RCC 7860 (cell line): Measurements from ENCODE around the gene CISD1.

Experiments used
- DNase-seq: peaks from one replicate; pipeline ENCODE4 v3.0.0-alpha.2; 2015; ENCODE audit warnings: low spot score
- FAIRE-seq: peaks from 2 replicates; lab custom pipeline; 2012; peaks lifted over from hg19 to GRCh38; lab: Jason Lieb, UNC

The CISD1 gene

GRCh38 chr10:58304099-58304633 lies 35.2 kb downstream of the CISD1 start:
- FAIRE-seq (no peak), DNase-seq (no peak)

GRCh38 chr10:58305821-58306220 lies 36.9 kb downstream of the CISD1 start:
- no peak for FAIRE-seq
- no peak for DNase-seq

- DNase-seq (no peak), FAIRE-seq (no peak)
These were observed 38.7 kb downstream of the CISD1 start for GRCh38 chr10:58307676-58308075.

DNA sequence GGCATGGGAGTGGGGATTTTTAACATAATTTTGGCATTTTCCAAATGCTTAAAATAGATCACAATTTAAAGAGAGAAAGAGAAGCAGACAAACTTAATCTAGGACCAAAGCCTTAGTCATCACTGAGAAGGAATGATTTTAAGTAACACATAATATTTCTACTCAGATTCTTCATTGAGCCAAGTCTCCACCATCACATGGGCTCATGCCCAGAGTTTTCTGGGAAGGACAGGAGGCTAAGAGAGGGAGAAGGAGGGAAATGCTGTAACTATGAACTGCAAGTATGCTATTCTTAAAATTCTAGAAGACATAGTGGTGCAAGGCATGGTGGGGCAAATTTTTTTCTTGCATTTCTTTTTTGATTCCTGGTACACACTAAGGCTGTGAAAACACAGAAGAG lies 42.1 kb downstream of the CISD1 start:
- DNase-seq (no peak), FAIRE-seq (no peak)

- DNase-seq: no peak
- peak; percentile 41 for FAIRE-seq
These were observed 47.9 kb downstream of the CISD1 start for GRCh38 chr10:58316874-58317273.

DNA sequence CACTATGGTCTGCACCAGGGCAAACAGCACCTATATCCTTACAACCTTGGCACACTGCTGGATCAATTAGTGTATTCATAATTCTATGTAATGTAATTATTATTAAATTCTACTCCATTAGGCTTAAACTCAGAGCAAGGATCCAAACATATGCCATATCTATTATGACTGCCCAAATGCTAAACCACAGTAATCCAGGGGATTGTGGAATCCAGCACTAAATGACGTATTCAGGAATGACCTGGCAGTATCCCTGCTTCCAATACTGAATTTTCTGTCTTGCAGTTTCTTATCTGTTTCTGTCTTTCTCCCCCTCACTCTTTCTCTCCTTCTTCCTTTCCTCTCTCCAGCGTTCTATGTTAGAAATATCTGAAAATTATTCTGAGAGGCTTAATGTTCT lies 49.4 kb downstream of the CISD1 start:
- FAIRE-seq (no peak), DNase-seq (no peak)

DNA sequence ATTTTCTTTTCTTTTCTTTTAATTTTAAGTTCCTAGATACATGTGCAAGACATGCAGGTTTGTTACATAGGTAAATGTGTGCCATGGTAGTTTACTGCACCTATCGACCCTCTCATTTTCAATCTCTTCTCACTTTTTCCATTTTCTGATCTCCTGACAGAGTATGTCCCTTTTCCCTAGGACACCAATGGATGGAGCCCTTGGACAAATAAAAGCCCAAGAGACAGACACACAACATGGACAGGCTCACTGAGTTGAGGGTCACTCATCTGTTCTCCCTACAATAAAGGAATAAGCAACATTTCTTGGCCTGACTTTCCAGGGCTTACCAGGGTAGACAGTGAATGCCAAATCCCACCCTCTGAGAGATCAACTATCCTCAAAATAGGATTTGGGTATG lies 50.6 kb downstream of the CISD1 start:
- DNase-seq: no peak
- FAIRE-seq: no peak

- DNase-seq (no peak), FAIRE-seq (no peak)
These were observed 51.5 kb downstream of the CISD1 start for GRCh38 chr10:58320351-58321049.

GRCh38 chr10:58322072-58322834 lies 53.3 kb downstream of the CISD1 start:
- FAIRE-seq: no peak
- no peak for DNase-seq

DNA sequence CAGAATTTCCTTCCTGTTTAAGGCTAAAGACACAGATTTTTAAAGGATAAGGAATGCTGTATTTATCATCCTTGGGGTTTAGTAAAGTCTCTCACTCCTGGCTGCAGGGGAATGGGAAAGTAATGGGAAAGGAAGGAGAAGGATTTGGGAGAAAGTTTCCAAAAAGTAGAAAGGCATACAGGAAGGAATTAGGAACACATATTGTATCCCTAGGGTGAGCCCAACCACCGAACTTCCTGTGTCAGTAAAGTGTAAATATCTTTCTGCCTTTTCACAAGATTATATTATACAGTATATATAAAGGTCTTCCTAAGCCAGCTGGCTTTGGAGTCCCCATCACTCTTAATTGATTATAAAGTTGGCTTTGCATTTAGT lies 53.9 kb downstream of the CISD1 start:
- DNase-seq (no peak), FAIRE-seq (no peak)

GRCh38 chr10:58326967-58327381 lies 58.0 kb downstream of the CISD1 start:
- DNase-seq (no peak), FAIRE-seq (no peak)

- FAIRE-seq (no peak), DNase-seq (no peak)
These were observed 59.3 kb downstream of the CISD1 start for GRCh38 chr10:58328233-58328632.

GRCh38 chr10:58330431-58330830 lies 61.5 kb downstream of the CISD1 start:
- FAIRE-seq: no peak
- DNase-seq: no peak

DNA sequence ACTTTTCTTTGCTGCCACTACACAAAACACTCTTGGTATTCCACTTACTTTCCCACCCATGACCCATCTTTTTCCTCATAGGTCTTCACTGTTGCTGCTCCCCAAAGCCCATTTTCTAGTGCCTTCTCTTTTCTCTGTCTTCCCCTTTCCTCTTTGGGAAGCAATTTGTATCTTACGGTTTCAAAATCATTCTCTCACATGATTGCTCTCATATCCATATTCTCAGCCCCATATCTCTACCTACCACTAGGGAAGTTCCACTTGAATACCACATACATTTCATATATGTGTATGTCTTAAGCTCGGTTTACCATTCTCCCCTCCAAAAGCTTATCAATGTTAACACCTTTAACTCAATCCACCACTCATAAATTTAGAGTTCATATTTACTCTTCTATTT lies 62.7 kb downstream of the CISD1 start:
- FAIRE-seq (no peak), DNase-seq (no peak)

GRCh38 chr10:58334817-58335305 lies 65.9 kb downstream of the CISD1 start, which contains the start of gene UBE2D1:
UBE2D1 (plus strand) TSS chr10:58335006; CDS start chr10:58335202, 196 bp downstream.
- FAIRE-seq: no peak

DNA sequence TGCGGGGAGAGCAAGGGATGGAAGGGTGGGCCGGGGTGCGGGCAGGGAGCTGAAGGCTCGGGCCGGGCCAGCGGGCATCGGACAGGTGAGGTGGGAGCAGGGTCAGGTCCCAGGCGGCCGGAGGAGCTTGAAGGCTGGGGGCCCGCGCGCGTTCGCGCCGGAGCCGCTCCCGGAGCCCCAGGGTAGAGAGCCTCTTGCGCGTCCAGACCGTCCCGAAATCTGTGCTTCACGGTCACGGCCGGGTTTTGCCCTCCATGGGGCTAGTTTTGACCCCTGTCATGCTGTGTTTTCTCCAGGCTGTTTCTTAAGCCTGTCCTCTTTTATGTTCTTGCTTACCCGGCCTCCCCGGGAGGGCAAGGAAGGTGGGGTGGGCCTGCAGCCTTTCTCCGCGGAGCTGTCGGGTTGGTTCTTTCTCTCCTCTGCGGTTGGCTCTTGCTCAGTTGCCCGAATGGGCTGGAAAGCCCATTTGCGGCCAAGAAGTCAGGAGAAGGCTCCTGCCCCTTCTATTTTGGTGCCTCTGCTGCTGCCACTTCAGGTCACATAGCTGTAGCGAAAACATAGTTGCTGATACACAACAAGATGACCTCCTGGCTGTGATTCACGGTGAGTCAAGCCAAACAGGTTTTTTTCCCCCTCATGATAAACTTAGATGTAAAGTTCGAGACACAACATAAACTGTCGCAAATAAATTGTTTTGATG lies 66.5 kb downstream of the CISD1 start:
- peak; percentile 18 for FAIRE-seq
- DNase-seq: peak; percentile 49

More at GRCh38 chr10:58334817-58335305, 65.9 kb downstream of the CISD1 start, which contains the start of gene UBE2D1:
- peak; percentile 55 for DNase-seq

DNA sequence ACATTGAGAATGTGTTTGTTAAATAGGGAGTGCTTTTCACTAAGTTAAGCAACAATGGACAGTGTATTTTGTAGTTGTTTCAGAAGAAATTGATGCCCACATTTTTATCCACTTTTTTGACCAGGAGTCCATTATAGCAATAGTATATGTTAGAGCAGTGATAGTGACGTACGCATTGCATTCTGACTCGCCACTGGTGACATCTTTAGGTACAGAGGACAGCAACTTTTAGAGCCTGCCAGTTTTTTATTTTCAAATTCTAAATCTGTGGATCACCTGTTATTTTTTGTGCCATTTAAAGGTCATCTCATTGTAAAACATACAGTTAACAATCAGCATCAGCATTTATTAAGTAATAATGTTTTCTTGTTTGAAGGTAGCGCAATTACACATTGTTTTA lies 67.3 kb downstream of the CISD1 start:
- FAIRE-seq: no peak
- DNase-seq: no peak
